PC-9 (cell line): ENCODE results near the gene PDLIM5. TPM values are rescaled to one million over a fixed set of nuclear protein-coding genes. Genes with fewer than 3 reads are reported as not detected.
A peak's percentile ranks its signal among the peaks of the same experiment; 100 is the strongest.

Source experiments
- BruUV-seq: library from RNA; stranded (reverse); fragments of 400-500 nt; replicated peaks from 2 replicates; lab custom pipeline; 2021; lab: Mats Ljungman, UMichigan
- CTCF ChIA-PET: fragments of 300-600 bp; sonication (Branson Sonifier 250); formaldehyde crosslinking; loops from one replicate; lab custom pipeline; 2022; ENCODE audit warnings: antibody characterized with exemption; lab: Charles Lee
- POLR2A ChIA-PET: fragments of 300-600 bp; sonication (Branson Sonifier 250); formaldehyde crosslinking; loops from one replicate; lab custom pipeline; 2022; ENCODE audit warnings: antibody characterized with exemption; ENCODE audit not compliant: unreplicated experiment; lab: Charles Lee
- DNase-seq, 2 experiments: peaks; one replicate each; pipeline versions ENCODE4 v3.0.0 to v3.0.0-alpha.2; 2015 to 2022; ENCODE audit warnings: mixed read lengths in 1 of 2
- H2AFZ ChIP-seq: fragments of 200-600 bp; sonication (generic); 2 replicates; pipeline ENCODE4 v1.8.1; 2017; ENCODE audit warnings: antibody characterized with exemption
- H3F3A ChIP-seq: fragments of 200-600 bp; sonication (generic); 2 replicates; pipeline ENCODE4 v1.8.1; 2017; ENCODE audit warnings: antibody characterized with exemption, mild to moderate bottlenecking, low read depth; ENCODE audit not compliant: insufficient read depth
- H3K27ac ChIP-seq: fragments of 200-600 bp; sonication (generic); 2 replicates; pipeline ENCODE4 v1.6.1; 2016; ENCODE audit warnings: mixed run types
- H3K27me3 ChIP-seq: fragments of 200-600 bp; sonication (generic); 2 replicates; pipeline ENCODE4 v1.6.1; 2016; ENCODE audit warnings: low read depth, mixed run types; ENCODE audit not compliant: insufficient read depth
- H3K36me3 ChIP-seq: fragments of 200-600 bp; sonication (generic); 2 replicates; pipeline ENCODE4 v1.6.1; 2016; ENCODE audit warnings: low read depth, mixed run types
- H3K4me1 ChIP-seq: fragments of 200-600 bp; sonication (generic); replicated peaks from 2 replicates; pipeline ENCODE4 v1.6.1; 2016; ENCODE audit warnings: mixed run types; ENCODE audit not compliant: insufficient read depth
- H3K4me2 ChIP-seq: fragments of 200-600 bp; sonication (generic); 2 replicates; pipeline ENCODE4 v1.6.1; 2017; ENCODE audit warnings: mixed run types
- H3K4me3 ChIP-seq: fragments of 200-600 bp; sonication (generic); 2 replicates; pipeline ENCODE4 v1.6.1; 2016; ENCODE audit warnings: mixed run types
- H3K79me2 ChIP-seq: fragments of 200-600 bp; sonication (generic); 2 replicates; pipeline ENCODE4 v1.6.1; 2017; ENCODE audit warnings: low read depth, mixed run types
- H3K9me2 ChIP-seq: fragments of 200-600 bp; sonication (generic); 2 replicates; pipeline ENCODE4 v1.8.1; 2017; ENCODE audit warnings: mild to moderate bottlenecking; ENCODE audit not compliant: insufficient read depth
- H3K9me3 ChIP-seq: fragments of 200-600 bp; sonication (generic); 2 replicates; pipeline ENCODE4 v1.8.1; 2016; ENCODE audit warnings: low read depth; ENCODE audit not compliant: insufficient read depth
- H4K20me1 ChIP-seq: fragments of 200-600 bp; sonication (generic); 2 replicates; pipeline ENCODE4 v1.8.1; 2017; ENCODE audit not compliant: insufficient read depth
- CTCF ChIP-seq: fragments of 200-600 bp; sonication (generic); conservative IDR thresholded peaks from 2 replicates; pipeline ENCODE4 v1.6.1; 2017; ENCODE audit warnings: mixed run types, antibody characterized with exemption, mild to moderate bottlenecking, moderate library complexity
- EZH2 ChIP-seq: fragments of 200-600 bp; sonication (generic); IDR thresholded peaks from 2 replicates; pipeline ENCODE4 v1.8.0; 2017; ENCODE audit warnings: antibody characterized with exemption, low read depth
- intact Hi-C: fragments of 100-400 bp; cut with micrococcal nuclease; formaldehyde crosslinking; loops from one replicate; pipeline ENCODE4 v1.10.0; 2022; ENCODE audit not compliant: unreplicated experiment
- total RNA-seq: library from RNA; stranded (reverse); gene quantifications from 2 replicates; pipeline ENCODE4 v1.2.3, GENCODE V29; 2021

The PDLIM5 gene
- total RNA-seq, 1 experiment from 2014 or later: 130 TPM

- no peak overlapping the region for H3K4me3 ChIP-seq
- H4K20me1 ChIP-seq: no peaks in the 10 kb centered on the region
- no peak for TF ChIP-seq CTCF
- no peak for TF ChIP-seq EZH2
- H3K27me3 ChIP-seq: no peaks in the 10 kb centered on the region
- intact Hi-C loops: no loop called here
- H3K27ac ChIP-seq: peak overlapping the region; percentile 66
- H3K4me1 ChIP-seq: peaks cover 26% of the 10 kb centered on the region
- H3K9me2 ChIP-seq: no peaks in the 10 kb centered on the region
- no peaks in the 10 kb centered on the region for H3K9me3 ChIP-seq
- ChIA-PET POLR2A (interaction anchor here (0.6 kb wide), 1 partner anchor 19 kb away, joined by 3 read pairs; no protein-coding TSS in a partner anchor), CTCF (no interaction called here)
- no peaks in the 10 kb centered on the region for H3K36me3 ChIP-seq
- no peaks in the 10 kb centered on the region for H3K79me2 ChIP-seq
- H3F3A ChIP-seq: peaks cover 14% of the 10 kb centered on the region; the same call in 1 of the 2 replicates
- no TSS peak for BruUV-seq
- H2AFZ ChIP-seq: no peak overlapping the region
- H3K4me2 ChIP-seq: peak overlapping the region; percentile 47
- DNase-seq: no peak
Measured at GRCh38 chr4:94507281-94507680, 55.5 kb downstream of the PDLIM5 start.

- H3K9me3 ChIP-seq: no peaks in the 10 kb centered on the region
- no peaks in the 10 kb centered on the region for H3K36me3 ChIP-seq
- H3K27ac ChIP-seq: peak overlapping the region; percentile 66
- H3K4me2 ChIP-seq: peak overlapping the region; percentile 47
- CTCF ChIA-PET: no interaction called here
- H3K4me1 ChIP-seq: peaks cover 26% of the 10 kb centered on the region
- no peak overlapping the region for H3K4me3 ChIP-seq
- peak in 1 of 2 experiments; percentile 50 for DNase-seq
- POLR2A ChIA-PET: interaction anchor here (0.6 kb wide), 1 partner anchor 18 kb away, joined by 3 read pairs; no protein-coding TSS in a partner anchor
- TF ChIP-seq CTCF: no peak
- TF ChIP-seq EZH2: no peak
- no peaks in the 10 kb centered on the region for H4K20me1 ChIP-seq
- peaks cover under 1% of the 10 kb centered on the region; the same call in 1 of the 2 replicates for H3K79me2 ChIP-seq
- no peaks in the 10 kb centered on the region for H3K27me3 ChIP-seq
- H3F3A ChIP-seq: peaks cover 14% of the 10 kb centered on the region; the same call in 1 of the 2 replicates
- intact Hi-C loops: no loop called here
- H3K9me2 ChIP-seq: no peaks in the 10 kb centered on the region
- no TSS peak for BruUV-seq
- H2AFZ ChIP-seq: no peak overlapping the region
Measured at GRCh38 chr4:94507708-94508107, 56.0 kb downstream of the PDLIM5 start.

GRCh38 chr4:94508296-94508695, 56.6 kb downstream of the PDLIM5 start:
- H3K27ac ChIP-seq: peak overlapping the region; percentile 66
- CTCF ChIA-PET: no interaction called here
- H3K4me1 ChIP-seq: peaks cover 26% of the 10 kb centered on the region

More at GRCh38 chr4:94508296-94508695, 56.6 kb downstream of the PDLIM5 start:
- POLR2A ChIA-PET: no interaction called here
- H3F3A ChIP-seq: peaks cover 14% of the 10 kb centered on the region; the same call in 1 of the 2 replicates
- no peaks in the 10 kb centered on the region for H3K27me3 ChIP-seq
- H3K9me3 ChIP-seq: no peaks in the 10 kb centered on the region
- DNase-seq: no peak
- no peaks in the 10 kb centered on the region for H4K20me1 ChIP-seq
- TSS peak; percentile 13 for BruUV-seq
- no peaks in the 10 kb centered on the region for H3K36me3 ChIP-seq
- no peak for TF ChIP-seq CTCF
- peaks cover 6% of the 10 kb centered on the region; the same call in 1 of the 2 replicates for H3K79me2 ChIP-seq
- intact Hi-C loops: no loop called here
- H2AFZ ChIP-seq: no peak overlapping the region
- no peak overlapping the region for H3K4me3 ChIP-seq
- H3K9me2 ChIP-seq: no peaks in the 10 kb centered on the region
- H3K4me2 ChIP-seq: peak overlapping the region; percentile 47
